MCF 10A (cell line): ENCODE results near the gene PIEZO1. TPM values are rescaled to one million over a fixed set of nuclear protein-coding genes. Genes with fewer than 3 reads are reported as not detected.

Experiments used
- BruUV-seq: library from RNA; stranded (reverse); fragments of 400-500 nt; replicated peaks from 2 replicates; lab custom pipeline; 2021; lab: Mats Ljungman, UMichigan
- CTCF ChIA-PET: fragments of 300-600 bp; sonication (Branson Sonifier 250); formaldehyde crosslinking; extraction: SDS; loops from one replicate; lab custom pipeline; 2021; ENCODE audit warnings: antibody characterized with exemption, inconsistent platforms; lab: Yijun Ruan, JAX
- POLR2A ChIA-PET: fragments of 300-600, 350-650 bp; sonication (Branson Sonifier 250); formaldehyde crosslinking; extraction: SDS; loops from one replicate; lab custom pipeline; 2020; ENCODE audit warnings: antibody characterized with exemption, inconsistent platforms; lab: Yijun Ruan, JAX
- DNase-seq: peaks from one replicate; pipeline ENCODE4 v3.0.0-alpha.2; 2018; ENCODE audit not compliant: unreplicated experiment
- H3K27ac Mint-ChIP-seq: one replicate; pipeline ENCODE4 v1.8.0; 2022; ENCODE audit warnings: mild to moderate bottlenecking, low read depth, mixed read lengths; ENCODE audit not compliant: unreplicated experiment
- H3K27me3 Mint-ChIP-seq: one replicate; pipeline ENCODE4 v1.8.0; 2022; ENCODE audit warnings: mixed read lengths; ENCODE audit not compliant: insufficient read depth, unreplicated experiment
- H3K36me3 Mint-ChIP-seq: one replicate; pipeline ENCODE4 v1.8.0; 2022; ENCODE audit warnings: mild to moderate bottlenecking, moderate library complexity, mixed read lengths; ENCODE audit not compliant: insufficient read depth, unreplicated experiment
- H3K4me1 Mint-ChIP-seq: one replicate; pipeline ENCODE4 v1.8.0; 2022; ENCODE audit warnings: mixed read lengths; ENCODE audit not compliant: insufficient read depth, unreplicated experiment
- H3K4me3 Mint-ChIP-seq: one replicate; pipeline ENCODE4 v1.8.0; 2022; ENCODE audit warnings: mild to moderate bottlenecking, moderate library complexity, mixed read lengths; ENCODE audit not compliant: unreplicated experiment
- H3K9me3 Mint-ChIP-seq: one replicate; pipeline ENCODE4 v1.8.0; 2022; ENCODE audit warnings: mixed read lengths; ENCODE audit not compliant: unreplicated experiment
- intact Hi-C: fragments of 100-400 bp; cut with micrococcal nuclease; formaldehyde crosslinking; loops from 2 replicates; pipeline ENCODE4 v1.14.1; 2022
- microRNA-seq: library from miRNA; unstranded; fragments of <30 nt; microRNA quantifications from one replicate; pipeline ENCODE4 v1.2.0, GENCODE V29; 2022
- total RNA-seq: library from RNA; stranded (reverse); gene quantifications from 2 replicates; pipeline ENCODE4 v1.2.3, GENCODE V29; 2022
- TF ChIP-seq, protein P1 (sequence below): fragments of 200-600 bp; IDR thresholded peaks from one replicate; pipeline ENCODE4 v1.8.0; 2022; ENCODE audit warnings: antibody characterized with exemption, mild to moderate bottlenecking; ENCODE audit not compliant: unreplicated experiment

PIEZO1 gene
- total RNA-seq, 1 experiment from 2014 or later, result 193 TPM

DNA sequence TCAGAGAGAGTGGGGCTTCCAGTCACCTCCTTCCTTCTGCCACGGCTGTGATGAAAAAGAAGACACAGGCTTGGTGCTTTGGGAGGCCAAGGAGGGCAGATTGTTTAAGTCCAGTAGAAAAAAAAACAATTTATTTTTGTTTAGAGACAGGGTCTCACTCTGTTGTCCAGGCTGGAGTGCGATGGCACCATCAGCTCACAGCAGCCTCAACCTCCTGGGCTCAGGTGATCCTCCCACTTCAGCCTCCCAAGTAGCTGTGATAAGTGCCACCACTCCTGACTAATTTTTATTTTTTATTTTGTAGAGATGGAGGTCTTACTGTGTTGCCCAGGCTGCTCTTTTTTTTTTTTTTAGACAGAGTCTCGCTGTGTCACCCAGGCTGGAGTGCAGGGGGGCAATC lies 119.5 kb downstream of the PIEZO1 start:
- H3K4me3 Mint-ChIP-seq, result no peak overlapping the region
- CTCF ChIA-PET, result interaction anchor here (0.8 kb wide), 1 partner anchor 71 kb away, joined by 4 read pairs; no protein-coding TSS in a partner anchor
- TF ChIP-seq, protein P1, sequence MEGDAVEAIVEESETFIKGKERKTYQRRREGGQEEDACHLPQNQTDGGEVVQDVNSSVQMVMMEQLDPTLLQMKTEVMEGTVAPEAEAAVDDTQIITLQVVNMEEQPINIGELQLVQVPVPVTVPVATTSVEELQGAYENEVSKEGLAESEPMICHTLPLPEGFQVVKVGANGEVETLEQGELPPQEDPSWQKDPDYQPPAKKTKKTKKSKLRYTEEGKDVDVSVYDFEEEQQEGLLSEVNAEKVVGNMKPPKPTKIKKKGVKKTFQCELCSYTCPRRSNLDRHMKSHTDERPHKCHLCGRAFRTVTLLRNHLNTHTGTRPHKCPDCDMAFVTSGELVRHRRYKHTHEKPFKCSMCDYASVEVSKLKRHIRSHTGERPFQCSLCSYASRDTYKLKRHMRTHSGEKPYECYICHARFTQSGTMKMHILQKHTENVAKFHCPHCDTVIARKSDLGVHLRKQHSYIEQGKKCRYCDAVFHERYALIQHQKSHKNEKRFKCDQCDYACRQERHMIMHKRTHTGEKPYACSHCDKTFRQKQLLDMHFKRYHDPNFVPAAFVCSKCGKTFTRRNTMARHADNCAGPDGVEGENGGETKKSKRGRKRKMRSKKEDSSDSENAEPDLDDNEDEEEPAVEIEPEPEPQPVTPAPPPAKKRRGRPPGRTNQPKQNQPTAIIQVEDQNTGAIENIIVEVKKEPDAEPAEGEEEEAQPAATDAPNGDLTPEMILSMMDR, result no peak

More for the DNA sequence above, 119.5 kb downstream of the PIEZO1 start:
- no peak overlapping the region for H3K27ac Mint-ChIP-seq
- H3K27me3 Mint-ChIP-seq, result no peaks in the 10 kb centered on the region
- no peaks in the 10 kb centered on the region for H3K36me3 Mint-ChIP-seq
- H3K4me1 Mint-ChIP-seq, result no peaks in the 10 kb centered on the region
- no peak for DNase-seq
- intact Hi-C loops, result no loop called here
- no peaks in the 10 kb centered on the region for H3K9me3 Mint-ChIP-seq
- POLR2A ChIA-PET, result interaction anchor here (0.7 to 0.8 kb wide), 2 partner anchors 21 to 72 kb away, joined by 3 to 4 read pairs; no protein-coding TSS in a partner anchor
- BruUV-seq, result no TSS peak

Small RNAs within 50 kb of the gene (microRNA-seq; reads per million reads assigned to microRNA genes)
- gene MIR4722, result 1.2 reads per million

Other genes with a start within 250 kb of the PIEZO1 start
- gene ZC3H18, start 214.8 kb downstream of the PIEZO1 start, total RNA-seq, result 34.4 and 40.5 TPM in 2 replicates
- not detected in 2 replicates for gene IL17C, start 146.6 kb downstream of the PIEZO1 start, total RNA-seq
- gene CYBA, start 134.2 kb downstream of the PIEZO1 start, total RNA-seq, result 0.54 and 0.84 TPM in 2 replicates
- 30.3 and 32.4 TPM in 2 replicates for gene MVD, start 122.1 kb downstream of the PIEZO1 start, total RNA-seq
- not detected in 2 replicates for gene SNAI3, start 98.7 kb downstream of the PIEZO1 start, total RNA-seq
- gene RNF166, start 78.8 kb downstream of the PIEZO1 start, total RNA-seq, result 17.5 and 18.5 TPM in 2 replicates
- 26.9 and 40.8 TPM in 2 replicates for gene CTU2, start 78.7 kb downstream of the PIEZO1 start, total RNA-seq
- gene CDT1, start 18.6 kb upstream of the PIEZO1 start, total RNA-seq, result 5.3 and 16.6 TPM in 2 replicates
- gene APRT, start 26.7 kb upstream of the PIEZO1 start, total RNA-seq, result 231 and 248 TPM in 2 replicates
- gene GALNS, start 71.7 kb upstream of the PIEZO1 start, total RNA-seq, result 26.0 and 31.6 TPM in 2 replicates
- 35.6 and 42.6 TPM in 2 replicates for gene TRAPPC2L, start 71.9 kb upstream of the PIEZO1 start, total RNA-seq
- not detected in 2 replicates for gene PABPN1L, start 81.4 kb upstream of the PIEZO1 start, total RNA-seq
- gene CBFA2T3, start 192.0 kb upstream of the PIEZO1 start, total RNA-seq, result not detected in 2 replicates